C4-2B (cell line): ENCODE results near the gene SLC39A13.

ENCODE experiments used
- CTCF ChIP-seq: fragments of 450-650 bp; conservative IDR thresholded peaks from 2 replicates; pipeline ENCODE4 v1.5.1; 2017; ENCODE audit warnings: mild to moderate bottlenecking
- ZFX ChIP-seq: fragments of 450-650 bp; IDR thresholded peaks from 2 replicates; pipeline ENCODE4 v1.6.1; 2017

GRCh38 chr11:47413351-47413750 is 5.0 kb downstream of the SLC39A13 start:
- TF ChIP-seq CTCF (no peak), ZFX (no peak)
